ENCODE measurements around the gene CHAF1B. TPM values are rescaled to one million over a fixed set of nuclear protein-coding genes. Genes with fewer than 3 reads are reported as not detected.
A peak's percentile ranks its signal among the peaks of the same experiment; 100 is the strongest.

CHAF1B gene
- total RNA-seq, 2 experiments from 2014 or later, result 18.8 to 23.9 TPM

GRCh38 chr21:36420571-36421339 is 35.6 kb downstream of the CHAF1B start:
- Mint-ChIP-seq H3K4me1 (peaks cover 16% of the 10 kb centered on the region), H3K27ac (no peak overlapping the region), H3K4me3 (no peak overlapping the region), H3K36me3 (ENCODE audit: low read depth) (peaks cover 26% of the 10 kb centered on the region), H3K9me3 (no peaks in the 10 kb centered on the region), H3K27me3 (no peaks in the 10 kb centered on the region)
- POLR2A ChIA-PET, result no interaction called here
- DNase-seq, result no peak
- CTCF ChIA-PET, result interaction anchor here (1.5 kb wide), 1 partner anchor 9 kb away, joined by 4 read pairs; no protein-coding TSS in a partner anchor

DNA sequence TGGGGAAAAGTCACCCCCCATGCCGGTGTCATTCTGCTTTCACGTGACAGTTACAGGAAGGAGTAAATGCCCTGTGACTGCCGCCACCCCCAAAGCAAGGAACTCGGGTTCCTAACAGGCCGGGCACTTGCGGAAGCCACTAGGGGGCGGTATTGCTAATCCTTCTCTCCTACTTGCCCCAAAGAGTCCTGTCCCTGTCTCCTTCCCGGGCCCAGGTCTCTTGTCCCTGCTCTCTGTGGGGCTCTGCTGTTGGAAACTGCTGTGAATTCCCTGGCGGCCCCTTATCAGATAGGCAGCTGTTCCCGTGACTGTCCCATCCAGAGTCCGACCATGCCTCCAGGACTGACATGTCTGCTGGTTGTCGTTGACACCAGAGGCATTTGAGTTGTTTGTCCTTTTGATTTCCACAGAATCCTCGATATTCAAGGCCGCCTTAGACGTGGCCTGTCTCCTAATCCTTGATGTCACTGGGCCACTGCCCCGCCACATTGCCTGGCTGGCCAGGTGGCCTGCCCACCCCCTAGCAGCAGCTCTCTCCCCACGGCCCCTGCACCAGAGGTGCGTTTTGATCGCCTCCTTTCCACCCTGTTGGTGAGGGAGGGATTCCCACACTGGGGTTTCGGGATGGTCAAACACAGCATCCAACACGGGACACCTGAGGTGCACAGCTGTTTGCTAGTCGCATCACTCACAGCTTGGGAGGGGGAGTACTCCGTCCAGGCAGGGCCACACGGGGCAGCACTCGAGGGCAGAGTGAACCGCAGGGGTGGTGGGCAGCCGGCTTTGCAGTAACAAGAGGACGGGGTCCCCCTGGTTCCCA is 37.3 kb downstream of the CHAF1B start:
- Mint-ChIP-seq H3K27ac (no peak overlapping the region), H3K36me3 (ENCODE audit: low read depth) (peaks cover 15% of the 10 kb centered on the region)
- POLR2A ChIA-PET, result no interaction called here

DNA sequence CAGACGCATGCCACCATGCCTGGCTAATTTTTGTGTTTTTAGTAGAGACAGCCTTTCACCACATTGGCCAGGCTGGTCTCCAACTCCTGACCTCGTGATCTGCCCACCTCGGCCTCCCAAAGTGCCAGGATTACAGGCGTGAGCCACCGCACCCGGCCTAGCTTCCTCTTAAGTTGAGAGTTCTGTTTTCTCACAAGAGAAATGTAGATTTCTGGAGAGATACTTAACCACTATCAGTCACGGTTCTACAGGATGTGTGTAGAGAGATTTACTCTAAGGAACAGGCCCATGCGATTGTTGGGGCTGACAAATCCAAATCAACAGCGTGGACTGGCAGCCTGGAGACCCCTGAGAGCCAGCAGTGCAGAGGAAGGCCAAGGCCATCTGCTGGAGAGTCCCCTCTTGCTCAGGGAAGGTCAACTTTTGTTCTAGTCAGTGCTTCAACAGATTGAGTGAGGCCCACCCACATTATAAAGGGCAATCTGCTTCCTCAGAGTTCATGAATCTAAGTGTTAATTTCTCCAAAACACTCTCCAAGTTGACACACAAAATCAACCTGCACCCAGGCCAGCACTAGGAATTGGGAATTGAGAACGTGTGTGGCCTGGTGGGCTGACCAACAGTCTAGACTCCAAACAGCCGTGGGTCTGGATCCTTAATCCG is 38.7 kb downstream of the CHAF1B start:
- Mint-ChIP-seq H3K9me3 (no peaks in the 10 kb centered on the region), H3K27ac (peak overlapping the region; percentile 54), H3K4me3 (no peak overlapping the region), H3K27me3 (no peaks in the 10 kb centered on the region), H3K4me1 (peaks cover 21% of the 10 kb centered on the region), H3K36me3 (ENCODE audit: low read depth) (peaks cover 13% of the 10 kb centered on the region)
- ChIA-PET CTCF (interaction anchor here (1.0 to 1.2 kb wide), 3 partner anchors 14 to 288 kb away, joined by 4 read pairs; no protein-coding TSS in a partner anchor), POLR2A (no interaction called here)
- DNase-seq, result no peak

More for the DNA sequence above, 37.3 kb downstream of the CHAF1B start:
- DNase-seq, result peak; percentile 46
- no peaks in the 10 kb centered on the region for H3K27me3 Mint-ChIP-seq
- no peak overlapping the region for H3K4me3 Mint-ChIP-seq
- CTCF ChIA-PET, result interaction anchor here (0.9 to 1.2 kb wide), 3 partner anchors 8 to 162 kb away, joined by 3 to 4 read pairs (median 3); no protein-coding TSS in a partner anchor
- peaks cover 16% of the 10 kb centered on the region for H3K4me1 Mint-ChIP-seq
- H3K9me3 Mint-ChIP-seq, result no peaks in the 10 kb centered on the region

- H3K27me3 Mint-ChIP-seq, result no peaks in the 10 kb centered on the region
- H3K36me3 Mint-ChIP-seq (ENCODE audit: low read depth), result peaks cover 13% of the 10 kb centered on the region
- no peak for DNase-seq
- no peaks in the 10 kb centered on the region for H3K9me3 Mint-ChIP-seq
- H3K27ac Mint-ChIP-seq, result no peak overlapping the region
- H3K4me1 Mint-ChIP-seq, result peaks cover 28% of the 10 kb centered on the region
- H3K4me3 Mint-ChIP-seq, result no peak overlapping the region
- POLR2A ChIA-PET, result no interaction called here
- CTCF ChIA-PET, result interaction anchor here (1.2 kb wide), 1 partner anchor 15 kb away, joined by 4 read pairs; no protein-coding TSS in a partner anchor
Measured at GRCh38 chr21:36424592-36424991, 39.4 kb downstream of the CHAF1B start.

GRCh38 chr21:36425286-36425685 is 40.1 kb downstream of the CHAF1B start:
- no peak for DNase-seq
- ChIA-PET POLR2A (no interaction called here), CTCF (no interaction called here)
- Mint-ChIP-seq H3K27me3 (no peaks in the 10 kb centered on the region), H3K9me3 (no peaks in the 10 kb centered on the region), H3K4me1 (peaks cover 35% of the 10 kb centered on the region), H3K4me3 (no peak overlapping the region), H3K36me3 (ENCODE audit: low read depth) (peaks cover 13% of the 10 kb centered on the region), H3K27ac (no peak overlapping the region)

- no peak overlapping the region for H3K4me3 Mint-ChIP-seq
- no peaks in the 10 kb centered on the region for H3K27me3 Mint-ChIP-seq
Measured at GRCh38 chr21:36427502-36427901, 42.3 kb downstream of the CHAF1B start.

GRCh38 chr21:36428761-36429432 is 43.7 kb downstream of the CHAF1B start:
- DNase-seq, result no peak
- peaks cover 33% of the 10 kb centered on the region for H3K4me1 Mint-ChIP-seq
- ChIA-PET POLR2A (interaction anchor here (1.2 to 1.9 kb wide), 5 partner anchors 9 to 1135 kb away, joined by 3 to 7 read pairs (median 4); partner anchors contain the start of gene MORC3), CTCF (interaction anchor here (1.0 to 2.0 kb wide), 5 partner anchors 9 to 293 kb away, joined by 3 to 7 read pairs (median 5); partner anchors contain the start of gene CHAF1B)
- H3K9me3 Mint-ChIP-seq, result no peaks in the 10 kb centered on the region
- H3K4me3 Mint-ChIP-seq, result no peak overlapping the region
- no peaks in the 10 kb centered on the region for H3K27me3 Mint-ChIP-seq
- H3K36me3 Mint-ChIP-seq (ENCODE audit: low read depth), result no peaks in the 10 kb centered on the region
- no peak overlapping the region for H3K27ac Mint-ChIP-seq

More at GRCh38 chr21:36427502-36427901, 42.3 kb downstream of the CHAF1B start:
- no peaks in the 10 kb centered on the region for H3K9me3 Mint-ChIP-seq
- peaks cover 9% of the 10 kb centered on the region for H3K36me3 Mint-ChIP-seq (ENCODE audit: low read depth)
- H3K27ac Mint-ChIP-seq, result no peak overlapping the region
- no peak for DNase-seq
- peaks cover 43% of the 10 kb centered on the region for H3K4me1 Mint-ChIP-seq
- POLR2A ChIA-PET, result no interaction called here
- CTCF ChIA-PET, result interaction anchor here (0.7 kb wide), 1 partner anchor 36 kb away, joined by 3 read pairs; no protein-coding TSS in a partner anchor

- peak overlapping the region; percentile 82 for H3K27ac Mint-ChIP-seq
- H3K4me1 Mint-ChIP-seq, result peaks cover 28% of the 10 kb centered on the region
- H3K4me3 Mint-ChIP-seq, result peak overlapping the region; percentile 66
- CTCF ChIA-PET, result interaction anchor here (0.6 to 2.0 kb wide), 10 partner anchors 8 to 476 kb away, joined by 3 to 7 read pairs (median 3); partner anchors contain the start of gene CHAF1B
- no peaks in the 10 kb centered on the region for H3K27me3 Mint-ChIP-seq
- H3K36me3 Mint-ChIP-seq (ENCODE audit: low read depth), result no peaks in the 10 kb centered on the region
- POLR2A ChIA-PET, result interaction anchor here (0.8 to 1.9 kb wide), 7 partner anchors 10 to 1134 kb away, joined by 3 to 7 read pairs (median 4); partner anchors contain the start of genes CHAF1B and MORC3
- peak; percentile 85 for DNase-seq
- H3K9me3 Mint-ChIP-seq, result no peaks in the 10 kb centered on the region
Measured at GRCh38 chr21:36429947-36430546, 44.9 kb downstream of the CHAF1B start.

- no peak overlapping the region for H3K27ac Mint-ChIP-seq
- POLR2A ChIA-PET, result interaction anchor here (1.2 to 1.5 kb wide), 2 partner anchors 45 to 1133 kb away, joined by 3 read pairs; partner anchors contain the start of gene CHAF1B
- no peaks in the 10 kb centered on the region for H3K36me3 Mint-ChIP-seq (ENCODE audit: low read depth)
- no peaks in the 10 kb centered on the region for H3K9me3 Mint-ChIP-seq
- peak overlapping the region; percentile 66 for H3K4me3 Mint-ChIP-seq
- no peaks in the 10 kb centered on the region for H3K27me3 Mint-ChIP-seq
- peaks cover 28% of the 10 kb centered on the region for H3K4me1 Mint-ChIP-seq
- CTCF ChIA-PET, result interaction anchor here (1.2 to 2.0 kb wide), 3 partner anchors 9 to 46 kb away, joined by 4 to 7 read pairs (median 6); partner anchors contain the start of gene CHAF1B
- DNase-seq, result no peak
Measured at GRCh38 chr21:36430841-36431240, 45.6 kb downstream of the CHAF1B start.

GRCh38 chr21:36431252-36431651 is 46.1 kb downstream of the CHAF1B start:
- Mint-ChIP-seq H3K36me3 (ENCODE audit: low read depth) (no peaks in the 10 kb centered on the region), H3K4me3 (no peak overlapping the region), H3K4me1 (peaks cover 28% of the 10 kb centered on the region), H3K27me3 (no peaks in the 10 kb centered on the region), H3K9me3 (no peaks in the 10 kb centered on the region), H3K27ac (no peak overlapping the region)
- DNase-seq, result no peak
- ChIA-PET CTCF (no interaction called here), POLR2A (interaction anchor here (1.2 kb wide), 1 partner anchor 46 kb away, joined by 3 read pairs; the partner anchor contains the start of gene CHAF1B)

GRCh38 chr21:36433059-36433709 is 48.0 kb downstream of the CHAF1B start:
- no peaks in the 10 kb centered on the region for H3K9me3 Mint-ChIP-seq
- no peak overlapping the region for H3K4me3 Mint-ChIP-seq
- POLR2A ChIA-PET, result no interaction called here
- DNase-seq, result no peak
- CTCF ChIA-PET, result no interaction called here
- no peak overlapping the region for H3K27ac Mint-ChIP-seq
- H3K27me3 Mint-ChIP-seq, result no peaks in the 10 kb centered on the region
- peaks cover 28% of the 10 kb centered on the region for H3K4me1 Mint-ChIP-seq
- H3K36me3 Mint-ChIP-seq (ENCODE audit: low read depth), result no peaks in the 10 kb centered on the region

Measured in activated CD4-positive, alpha-beta memory T cell treated with anti-CD3 and anti-CD28 coated beads, Interleukin-2, amount 10 ng/mL, durations not matched to agents 7 days and 5 days (primary cell).